Activated T-helper 1 cell treated with anti-CD3 and anti-CD28 coated beads, Interleukin-12 subunit alpha, Interleukin-12 subunit beta, Interleukin-2, Interleukin-4 antibody, amounts not matched to agents 30 ng/mL and 10 ng/mL and 1 ng/mL, durations not matched to agents 14 hours and 24 hours and 36 hours (primary cell): ENCODE measurements around the gene GSTCD. TPM values are rescaled to one million over a fixed set of nuclear protein-coding genes. Genes with fewer than 3 reads are reported as not detected.
"Not testable (repeated sequence)": the region's sequence is repeated elsewhere in the genome, so short reads cannot be mapped to it uniquely, and the experiment has no call there.

Experiments used
- DNase-seq: peaks from one replicate; pipeline ENCODE4 v3.0.0; 2021; ENCODE audit warnings: low spot score
- H3K27ac Mint-ChIP-seq: one replicate; pipeline ENCODE4 v1.8.0; 2021; ENCODE audit warnings: mild to moderate bottlenecking, mixed read lengths
- H3K27me3 Mint-ChIP-seq: one replicate; pipeline ENCODE4 v1.8.0; 2022; ENCODE audit warnings: mild to moderate bottlenecking, moderate library complexity, mixed read lengths; ENCODE audit not compliant: insufficient read depth
- H3K36me3 Mint-ChIP-seq: one replicate; pipeline ENCODE4 v1.8.0; 2021; ENCODE audit warnings: low read depth, mixed read lengths
- H3K4me1 Mint-ChIP-seq: one replicate; pipeline ENCODE4 v1.8.0; 2021; ENCODE audit warnings: low read depth, mixed read lengths
- H3K4me3 Mint-ChIP-seq: one replicate; pipeline ENCODE4 v1.8.0; 2021; ENCODE audit warnings: mild to moderate bottlenecking, moderate library complexity, mixed read lengths
- H3K9me3 Mint-ChIP-seq: one replicate; pipeline ENCODE4 v1.8.0; 2021; ENCODE audit warnings: mixed read lengths
- intact Hi-C: fragments of 100-400 bp; cut with micrococcal nuclease; formaldehyde crosslinking; loops from one replicate; pipeline ENCODE4 v1.15.1; 2024
- total RNA-seq: library from RNA; stranded (reverse); gene quantifications from 2 replicates; pipeline ENCODE4 v1.2.3, GENCODE V29; 2022

GSTCD gene
- total RNA-seq, 1 donor from 2014 or later: 17.0 TPM

- H3K4me1 Mint-ChIP-seq, intact Hi-C loops, H3K27me3 Mint-ChIP-seq, DNase-seq, H3K27ac Mint-ChIP-seq, H3K4me3 Mint-ChIP-seq: not testable (repeated sequence)
- Mint-ChIP-seq H3K36me3 (peaks cover 27% of the 10 kb centered on the region), H3K9me3 (peaks cover 22% of the 10 kb centered on the region)
These were observed 21.3 kb downstream of the GSTCD start for GRCh38 chr4:105729895-105730294.

GRCh38 chr4:105735217-105735616, 26.6 kb downstream of the GSTCD start:
- H3K27ac Mint-ChIP-seq, H3K4me3 Mint-ChIP-seq, DNase-seq, H3K4me1 Mint-ChIP-seq, H3K27me3 Mint-ChIP-seq, intact Hi-C loops: not testable (repeated sequence)
- peaks cover 36% of the 10 kb centered on the region for H3K9me3 Mint-ChIP-seq
- peaks cover 42% of the 10 kb centered on the region for H3K36me3 Mint-ChIP-seq

GRCh38 chr4:105741548-105741947, 33.0 kb downstream of the GSTCD start:
- no peak for DNase-seq
- Mint-ChIP-seq H3K27me3 (no peaks in the 10 kb centered on the region), H3K4me3 (no peak overlapping the region), H3K36me3 (peaks cover 22% of the 10 kb centered on the region), H3K4me1 (no peaks in the 10 kb centered on the region), H3K9me3 (peaks cover 22% of the 10 kb centered on the region), H3K27ac (no peak overlapping the region)
- intact Hi-C loops: no loop called here

- H3K27ac Mint-ChIP-seq: no peak overlapping the region
- no peaks in the 10 kb centered on the region for H3K36me3 Mint-ChIP-seq
- no peaks in the 10 kb centered on the region for H3K9me3 Mint-ChIP-seq
- intact Hi-C loops: no loop called here
- H3K4me3 Mint-ChIP-seq: no peak overlapping the region
- no peak for DNase-seq
- H3K27me3 Mint-ChIP-seq: no peaks in the 10 kb centered on the region
- H3K4me1 Mint-ChIP-seq: no peaks in the 10 kb centered on the region
These were observed 39.6 kb downstream of the GSTCD start for GRCh38 chr4:105748222-105748621.

GRCh38 chr4:105751718-105752299, 43.2 kb downstream of the GSTCD start:
- Mint-ChIP-seq H3K27me3 (no peaks in the 10 kb centered on the region), H3K27ac (no peak overlapping the region)

GRCh38 chr4:105753361-105753760, 44.8 kb downstream of the GSTCD start:
- H3K27ac Mint-ChIP-seq: no peak overlapping the region
- no peaks in the 10 kb centered on the region for H3K4me1 Mint-ChIP-seq
- no peak overlapping the region for H3K4me3 Mint-ChIP-seq
- no peaks in the 10 kb centered on the region for H3K36me3 Mint-ChIP-seq
- H3K27me3 Mint-ChIP-seq: no peaks in the 10 kb centered on the region
- DNase-seq: no peak
- no peaks in the 10 kb centered on the region for H3K9me3 Mint-ChIP-seq
- intact Hi-C loops: no loop called here

More at GRCh38 chr4:105751718-105752299, 43.2 kb downstream of the GSTCD start:
- Mint-ChIP-seq H3K4me3 (no peak overlapping the region), H3K4me1 (no peaks in the 10 kb centered on the region), H3K36me3 (no peaks in the 10 kb centered on the region), H3K9me3 (no peaks in the 10 kb centered on the region)
- DNase-seq: no peak
- intact Hi-C loops: no loop called here

DNA sequence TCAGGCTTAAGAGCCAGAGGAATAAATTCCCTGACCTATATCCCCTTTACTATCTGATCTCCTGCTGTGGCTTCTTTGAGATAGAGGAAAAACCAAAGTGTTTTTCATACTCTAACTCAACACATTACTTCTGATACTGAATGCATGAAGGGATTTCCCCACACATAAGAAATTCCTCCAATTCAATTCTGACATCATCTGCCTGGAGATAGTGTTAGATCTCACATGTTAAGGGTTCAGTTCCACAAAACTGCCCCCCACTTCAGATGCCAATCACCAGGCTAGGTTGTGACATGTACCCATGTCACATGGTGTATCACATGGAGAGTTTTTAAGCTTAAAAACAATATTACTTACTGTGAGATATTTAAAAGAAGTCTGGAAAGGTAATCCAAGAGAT, 46.8 kb downstream of the GSTCD start:
- Mint-ChIP-seq H3K4me1 (no peaks in the 10 kb centered on the region), H3K9me3 (no peaks in the 10 kb centered on the region), H3K36me3 (no peaks in the 10 kb centered on the region), H3K27me3 (no peaks in the 10 kb centered on the region), H3K4me3 (no peak overlapping the region), H3K27ac (no peak overlapping the region)
- DNase-seq: no peak
- intact Hi-C loops: no loop called here

DNA sequence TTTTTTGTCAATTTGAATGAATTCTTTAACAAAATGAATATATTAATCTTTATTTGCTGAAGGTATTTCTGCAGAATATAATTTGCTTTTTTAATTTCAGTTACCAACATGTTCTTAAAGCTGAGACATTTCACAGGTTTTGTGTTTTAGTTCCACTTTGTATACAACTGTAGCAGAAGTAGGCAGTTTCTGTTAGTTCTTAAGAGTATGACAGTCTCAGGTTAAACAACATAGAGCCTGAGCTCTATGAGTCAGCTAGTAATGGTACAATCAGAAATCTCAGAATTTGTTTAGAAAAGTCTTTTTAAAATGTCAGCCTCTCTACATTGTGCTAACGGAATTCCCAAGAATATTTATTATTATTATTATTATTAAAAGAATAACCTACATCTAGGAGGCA, 50.4 kb downstream of the GSTCD start:
- no peaks in the 10 kb centered on the region for H3K27me3 Mint-ChIP-seq
- intact Hi-C loops: no loop called here
- no peak overlapping the region for H3K4me3 Mint-ChIP-seq
- no peaks in the 10 kb centered on the region for H3K36me3 Mint-ChIP-seq
- H3K9me3 Mint-ChIP-seq: no peaks in the 10 kb centered on the region
- H3K27ac Mint-ChIP-seq: no peak overlapping the region
- H3K4me1 Mint-ChIP-seq: no peaks in the 10 kb centered on the region
- DNase-seq: no peak

- Mint-ChIP-seq H3K27ac (no peak overlapping the region), H3K4me3 (no peak overlapping the region), H3K9me3 (peaks cover 1% of the 10 kb centered on the region), H3K4me1 (no peaks in the 10 kb centered on the region), H3K27me3 (no peaks in the 10 kb centered on the region), H3K36me3 (no peaks in the 10 kb centered on the region)
- no peak for DNase-seq
- intact Hi-C loops: no loop called here
These were observed 57.3 kb downstream of the GSTCD start for GRCh38 chr4:105765690-105766407.

DNA sequence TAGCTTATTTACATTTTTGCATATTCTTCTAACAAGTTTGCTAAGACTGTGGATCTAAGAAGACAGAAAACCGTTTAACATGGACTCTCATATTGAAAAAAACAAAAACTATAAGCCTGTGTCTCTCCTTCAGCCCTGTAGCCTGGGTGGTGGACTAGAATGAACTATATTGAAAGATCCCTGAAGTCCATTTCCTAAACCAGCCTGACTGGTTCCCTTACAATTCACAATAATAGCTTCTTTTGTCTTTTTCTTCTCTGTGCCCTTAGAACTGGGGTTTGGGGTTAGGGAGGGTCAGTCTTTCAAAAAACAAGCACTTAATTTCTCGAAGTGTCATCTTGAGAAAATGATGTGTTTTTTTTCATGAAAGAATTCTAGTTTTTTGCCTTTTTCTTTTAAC, 59.0 kb downstream of the GSTCD start:
- Mint-ChIP-seq H3K4me3 (no peak overlapping the region), H3K27ac (no peak overlapping the region), H3K27me3 (no peaks in the 10 kb centered on the region), H3K36me3 (peaks cover 2% of the 10 kb centered on the region), H3K9me3 (peaks cover 15% of the 10 kb centered on the region), H3K4me1 (no peaks in the 10 kb centered on the region)
- DNase-seq: no peak
- intact Hi-C loops: no loop called here

DNA sequence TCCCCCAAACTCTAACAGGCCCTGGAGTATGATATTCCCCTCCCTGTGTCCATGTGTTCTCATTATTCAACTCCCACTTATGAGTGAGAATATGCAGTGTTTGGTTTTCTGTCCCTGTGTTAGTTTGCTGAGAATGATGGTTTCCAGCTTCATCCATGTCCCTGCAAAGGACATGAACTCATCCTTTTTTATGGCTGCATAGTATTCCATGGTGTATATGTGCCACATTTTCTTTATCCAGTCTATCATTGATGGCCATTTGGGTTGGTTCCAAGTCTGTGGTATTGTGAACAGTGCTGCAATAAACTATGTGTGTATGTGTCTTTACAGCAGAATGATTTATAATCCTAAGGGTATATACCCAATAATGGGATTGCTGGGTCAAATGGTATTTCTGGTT, 61.9 kb downstream of the GSTCD start:
- H3K9me3 Mint-ChIP-seq: peaks cover 15% of the 10 kb centered on the region
- H3K4me1 Mint-ChIP-seq, H3K4me3 Mint-ChIP-seq, H3K27me3 Mint-ChIP-seq, H3K36me3 Mint-ChIP-seq, DNase-seq, intact Hi-C loops, H3K27ac Mint-ChIP-seq: not testable (repeated sequence)

DNA sequence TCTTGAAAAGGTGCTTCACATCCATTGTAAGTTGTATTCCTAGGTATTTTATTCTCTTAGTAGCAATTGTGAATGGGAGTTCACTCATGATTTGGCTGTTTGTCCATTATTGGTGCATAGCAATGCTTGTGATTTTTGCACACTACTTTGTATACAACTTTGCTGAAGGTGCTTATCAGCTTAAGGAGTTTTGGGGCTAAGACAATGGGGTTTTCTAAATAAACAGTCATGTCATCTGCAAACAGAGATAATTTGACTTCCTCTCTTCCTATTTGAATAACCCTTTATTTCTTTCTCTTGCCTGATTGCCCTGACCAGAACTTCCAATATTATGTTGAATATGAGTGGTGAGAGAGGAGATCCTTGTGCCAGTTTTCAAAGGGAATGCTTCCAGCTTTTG, 63.5 kb downstream of the GSTCD start:
- intact Hi-C loops, H3K36me3 Mint-ChIP-seq, H3K4me1 Mint-ChIP-seq, H3K27me3 Mint-ChIP-seq, DNase-seq, H3K4me3 Mint-ChIP-seq, H3K27ac Mint-ChIP-seq: not testable (repeated sequence)
- peaks cover 15% of the 10 kb centered on the region for H3K9me3 Mint-ChIP-seq

DNA sequence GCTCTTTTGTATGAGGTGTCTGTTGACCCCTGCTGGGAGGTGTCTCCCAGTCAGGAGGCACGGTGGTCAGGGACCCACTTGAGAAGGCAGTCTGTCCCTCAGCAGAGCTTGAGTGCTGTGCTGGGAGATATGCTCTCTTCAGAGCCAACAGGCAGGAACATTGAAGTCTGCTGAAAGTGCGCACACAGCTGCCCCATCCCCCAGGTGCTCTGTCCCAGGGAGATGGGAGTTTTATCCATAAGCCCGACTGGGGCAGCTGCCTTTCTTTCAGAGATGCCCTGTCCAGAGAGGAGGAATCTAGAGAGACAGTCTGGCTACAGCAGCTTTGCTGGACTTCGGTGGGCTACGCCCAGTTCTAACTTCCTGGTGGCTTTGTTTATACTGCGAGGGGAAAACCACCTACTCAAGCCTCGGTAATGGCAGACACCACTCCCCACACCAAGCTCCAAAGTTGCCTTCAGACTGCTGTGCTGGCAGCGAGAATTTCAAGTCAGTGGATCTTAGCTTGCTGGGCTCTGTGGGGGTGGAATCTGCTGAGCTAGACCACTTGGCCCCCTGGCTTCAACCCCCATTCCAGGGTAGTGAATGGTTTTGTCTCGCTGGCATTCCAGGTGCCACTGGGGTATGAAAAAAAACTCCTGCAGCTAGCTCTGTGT, 67.3 kb downstream of the GSTCD start:
- H3K4me3 Mint-ChIP-seq, H3K27me3 Mint-ChIP-seq, H3K4me1 Mint-ChIP-seq, H3K36me3 Mint-ChIP-seq, DNase-seq, H3K27ac Mint-ChIP-seq, intact Hi-C loops: not testable (repeated sequence)
- peaks cover 13% of the 10 kb centered on the region for H3K9me3 Mint-ChIP-seq
